Urinary bladder (tissue), 4 donors: Measurements from ENCODE around the gene TNNC1. TPM values are rescaled to one million over a fixed set of nuclear protein-coding genes. Genes with fewer than 3 reads are reported as not detected.

ENCODE experiments used
- DNase-seq: peaks from one replicate; pipeline ENCODE4 v3.0.0-alpha.2; 2015; ENCODE audit errors: extremely low spot score
- H3K27ac ChIP-seq: one replicate; pipeline ENCODE4 v1.5.1; 2013; ENCODE audit warnings: low read depth, mild to moderate bottlenecking, moderate library complexity
- H3K36me3 ChIP-seq: one replicate; pipeline ENCODE4 v1.6.1; 2013; ENCODE audit warnings: mild to moderate bottlenecking, moderate library complexity; ENCODE audit not compliant: insufficient read depth
- H3K4me1 ChIP-seq: one replicate; pipeline ENCODE4 v1.6.1; 2013; ENCODE audit warnings: mild to moderate bottlenecking, moderate library complexity; ENCODE audit not compliant: insufficient read depth
- H3K4me3 ChIP-seq: one replicate; pipeline ENCODE4 v1.5.1; 2013; ENCODE audit warnings: low read depth, low read length
- WGBS: extraction: QIAGEN DNeasy Blood & Tissue Kit; methylation state at CpG from one replicate; pipeline ENCODE4 v1.1.7; 2013; 5-methylcytosine and 5-hydroxymethylcytosine counted together
- polyA plus RNA-seq: library from polyadenylated mRNA; stranded (reverse); fragments of 200-250 nt; gene quantifications from one replicate; pipeline ENCODE4 v1.2.3, GENCODE V29; 2013
- total RNA-seq: library from RNA; depleted of rRNA; stranded (reverse); fragments of >200 nt; gene quantifications from one replicate; pipeline ENCODE4 v1.2.3, GENCODE V29; 2014
- donor health status: healthy with polysubstance abuse.
- donor health status: healthy.

Gene TNNC1
- total and polyA plus RNA-seq, 2 donors, result 3.1 to 68.4 TPM

DNA sequence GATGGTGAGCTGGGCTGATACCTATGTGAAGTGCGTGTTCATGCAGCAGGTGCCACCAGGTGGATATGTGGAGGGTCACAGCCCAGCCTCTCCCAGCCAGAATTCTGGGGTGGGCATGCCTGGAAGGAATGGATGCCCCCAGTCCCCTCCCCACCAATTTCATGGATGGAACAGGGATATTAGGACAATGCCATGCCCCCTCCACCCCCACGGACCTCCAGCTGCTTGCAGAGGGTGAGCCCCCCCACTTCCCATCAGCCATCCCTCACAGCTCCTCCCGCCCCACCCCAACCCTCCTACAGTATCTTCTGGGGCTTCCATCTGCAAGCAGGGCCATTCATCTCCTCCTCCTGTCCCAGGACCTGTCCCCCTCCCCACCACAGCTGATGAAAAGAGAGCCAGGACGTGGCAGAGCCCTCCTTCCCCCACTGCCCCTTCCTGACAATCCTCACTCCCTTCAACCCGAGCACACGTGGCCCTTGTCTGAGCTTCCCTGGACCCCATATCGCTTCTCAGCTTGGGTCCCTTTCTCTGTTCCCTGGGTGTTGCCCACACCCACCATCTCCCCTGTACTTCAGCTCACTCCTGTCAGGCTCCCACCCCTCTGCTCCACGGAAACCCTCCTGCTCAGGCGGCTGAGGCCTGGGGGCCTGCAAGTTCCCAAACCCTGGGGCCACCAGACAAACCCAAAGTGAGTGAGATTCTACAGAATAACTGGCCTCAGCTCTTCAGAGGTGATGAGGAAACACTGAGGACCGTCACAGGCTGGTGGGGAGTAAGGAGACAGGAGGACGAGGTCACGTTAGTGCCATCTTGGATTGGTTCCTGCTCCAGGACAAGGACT is 6.1 kb downstream of the TNNC1 start:
- 71% methylated on average over 12 of the region's 12 CpGs for WGBS

DNA sequence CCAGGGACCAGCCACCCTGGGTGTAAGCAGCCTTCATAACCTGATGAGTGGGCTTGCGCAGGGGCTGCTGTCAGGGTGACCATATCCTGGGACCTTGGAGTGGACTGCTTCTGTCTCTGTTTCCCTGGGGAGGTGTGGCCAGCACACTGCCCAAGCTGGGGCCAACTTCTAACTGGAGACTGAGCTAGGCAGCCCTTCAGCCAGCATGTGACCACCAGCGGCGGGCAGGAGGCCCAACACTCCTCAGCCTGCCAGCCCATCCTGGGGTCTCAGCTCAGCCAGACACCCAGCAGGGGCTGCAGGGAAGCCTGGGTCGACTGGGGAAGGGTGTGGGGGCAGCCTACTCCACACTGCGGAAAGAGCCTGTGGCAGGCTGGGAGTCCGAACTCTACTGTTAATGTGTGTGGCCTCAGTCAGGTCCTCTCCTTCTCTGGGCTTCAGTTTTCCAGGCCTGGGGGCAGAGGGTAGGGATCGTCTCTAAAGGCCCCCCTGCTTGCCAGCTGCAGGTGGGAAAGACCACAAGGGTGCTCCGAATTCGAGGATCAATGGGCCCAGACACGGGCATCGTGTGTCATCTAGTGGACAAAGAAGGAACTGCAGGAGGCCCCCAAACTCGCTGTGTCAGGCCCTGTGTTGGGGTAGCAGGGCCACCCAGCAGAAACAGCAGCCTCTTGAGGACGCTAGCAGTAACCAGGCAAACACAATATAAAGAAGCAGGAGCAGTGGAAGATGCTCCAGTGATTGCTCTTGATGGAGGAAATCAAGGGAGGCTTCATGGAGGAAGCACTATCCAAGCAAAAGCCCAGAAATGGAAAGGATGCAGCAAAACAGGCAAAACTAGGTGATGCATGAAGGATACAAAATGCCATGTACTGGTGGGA is 7.0 kb downstream of the TNNC1 start:
- Histone ChIP-seq H3K36me3 (no peaks in the 10 kb centered on the region), H3K4me1 (no peaks in the 10 kb centered on the region), H3K4me3 (no peak overlapping the region), H3K27ac (no peak overlapping the region)
- WGBS, result 36% methylated on average over 13 of the region's 13 CpGs
- DNase-seq, result no peak

More for the DNA sequence above, 6.1 kb downstream of the TNNC1 start:
- no peaks in the 10 kb centered on the region for H3K36me3 ChIP-seq
- H3K4me3 ChIP-seq, result no peak overlapping the region
- no peaks in the 10 kb centered on the region for H3K4me1 ChIP-seq
- DNase-seq, result no peak
- no peak overlapping the region for H3K27ac ChIP-seq

DNA sequence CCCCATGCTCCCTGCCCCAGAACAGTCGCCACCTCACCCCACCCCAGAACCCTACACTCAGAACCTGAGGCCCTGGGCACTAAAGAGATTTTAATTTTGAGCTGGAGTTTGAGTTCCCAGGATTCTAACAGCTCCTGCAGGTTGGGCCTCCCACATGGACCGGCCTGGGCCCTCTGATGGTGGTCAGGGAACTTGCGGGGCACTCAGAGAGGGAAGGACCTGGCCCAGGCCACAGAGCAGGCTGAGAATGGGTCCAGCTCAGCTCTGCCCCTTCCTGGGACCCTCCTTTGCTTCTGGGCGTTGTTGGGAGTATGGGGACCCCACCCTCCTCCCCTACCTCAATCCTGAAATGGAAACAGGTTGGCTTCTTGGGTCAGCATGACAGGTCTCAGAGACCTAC is 7.8 kb downstream of the TNNC1 start:
- H3K4me1 ChIP-seq, result no peaks in the 10 kb centered on the region
- no peaks in the 10 kb centered on the region for H3K36me3 ChIP-seq
- no peak overlapping the region for H3K27ac ChIP-seq
- DNase-seq, result no peak
- no peak overlapping the region for H3K4me3 ChIP-seq
- 89% methylated on average over 4 of the region's 4 CpGs for WGBS

- no peak for DNase-seq
- Histone ChIP-seq H3K36me3 (no peaks in the 10 kb centered on the region), H3K4me1 (no peaks in the 10 kb centered on the region), H3K4me3 (no peak within 1 kb of the TSS), H3K27ac (no peak within 1 kb of the TSS)
- WGBS, result 25% methylated on average over 19 of the region's 19 CpGs
Measured at GRCh38 chr3:52444860-52445793, 8.7 kb downstream of the TNNC1 start, which contains the start of gene SEMA3G. Gene SEMA3G, minus strand, starts transcription at chr3:52445103. Its CDS starts 76 bp downstream, at chr3:52445027.

- no peak for DNase-seq
- WGBS, result 86% methylated on average over 25 of the region's 25 CpGs
- H3K4me3 ChIP-seq, result no peak overlapping the region
- H3K36me3 ChIP-seq, result no peaks in the 10 kb centered on the region
- no peaks in the 10 kb centered on the region for H3K4me1 ChIP-seq
- no peak overlapping the region for H3K27ac ChIP-seq
Measured at GRCh38 chr3:52443791-52444687, 9.8 kb downstream of the TNNC1 start.

GRCh38 chr3:52443268-52443610 is 10.6 kb downstream of the TNNC1 start:
- no peak overlapping the region for H3K27ac ChIP-seq

GRCh38 chr3:52442409-52443267 is 11.2 kb downstream of the TNNC1 start:
- DNase-seq, result no peak
- no peaks in the 10 kb centered on the region for H3K36me3 ChIP-seq
- 92% methylated on average over 16 of the region's 16 CpGs for WGBS
- H3K4me3 ChIP-seq, result no peak overlapping the region
- H3K4me1 ChIP-seq, result no peaks in the 10 kb centered on the region
- H3K27ac ChIP-seq, result no peak overlapping the region

More at GRCh38 chr3:52443268-52443610, 10.6 kb downstream of the TNNC1 start:
- no peaks in the 10 kb centered on the region for H3K4me1 ChIP-seq
- no peaks in the 10 kb centered on the region for H3K36me3 ChIP-seq
- no peak overlapping the region for H3K4me3 ChIP-seq
- DNase-seq, result no peak
- 90% methylated on average over 8 of the region's 8 CpGs for WGBS

- no peaks in the 10 kb centered on the region for H3K4me1 ChIP-seq
- no peak overlapping the region for H3K4me3 ChIP-seq
- 86% methylated on average over 18 of the region's 18 CpGs for WGBS
- DNase-seq, result no peak
- H3K27ac ChIP-seq, result no peak overlapping the region
- H3K36me3 ChIP-seq, result no peaks in the 10 kb centered on the region
Measured at GRCh38 chr3:52441772-52442332, 12.0 kb downstream of the TNNC1 start.

DNA sequence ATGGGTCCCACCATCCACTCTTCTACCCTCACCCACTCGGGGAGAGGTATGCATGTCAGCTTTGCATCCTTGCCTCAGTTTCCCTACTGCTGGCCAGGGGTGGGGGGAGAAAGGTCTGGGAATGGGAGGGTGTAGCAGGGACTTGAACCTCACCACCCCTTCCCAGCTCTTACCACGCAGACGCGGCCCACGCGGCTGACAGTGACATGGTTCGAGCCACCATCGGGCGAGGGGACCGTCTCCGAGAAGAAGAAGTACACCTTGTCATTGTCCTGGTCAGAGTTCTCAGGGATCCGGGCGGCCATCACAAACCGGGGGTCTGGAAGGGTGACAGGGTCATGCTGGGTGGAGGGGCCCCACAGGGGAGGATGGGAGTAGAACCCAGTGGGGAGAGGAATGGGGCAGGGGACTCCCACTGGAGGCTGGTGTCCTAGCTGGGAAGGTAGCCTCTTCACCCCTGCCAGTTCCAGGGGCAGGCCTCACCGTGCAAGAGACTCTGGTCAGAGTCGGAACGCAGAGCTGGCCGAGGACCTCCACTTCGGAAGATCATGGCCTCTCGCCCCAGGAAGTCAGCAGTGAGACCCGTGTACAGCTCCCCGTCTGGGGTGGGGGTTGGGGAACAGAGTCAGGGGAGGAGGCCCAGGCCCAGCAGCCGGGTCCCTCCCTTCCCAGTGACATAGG is 12.6 kb downstream of the TNNC1 start:
- Histone ChIP-seq H3K27ac (no peak overlapping the region), H3K4me3 (no peak overlapping the region), H3K4me1 (no peaks in the 10 kb centered on the region), H3K36me3 (no peaks in the 10 kb centered on the region)
- WGBS, result 92% methylated on average over 23 of the region's 23 CpGs
- no peak for DNase-seq

GRCh38 chr3:52440671-52441070 is 13.2 kb downstream of the TNNC1 start:
- 92% methylated on average over 14 of the region's 14 CpGs for WGBS
- no peaks in the 10 kb centered on the region for H3K4me1 ChIP-seq
- no peak overlapping the region for H3K4me3 ChIP-seq
- H3K27ac ChIP-seq, result no peak overlapping the region
- no peak for DNase-seq
- no peaks in the 10 kb centered on the region for H3K36me3 ChIP-seq

GRCh38 chr3:52440249-52440551 is 13.6 kb downstream of the TNNC1 start:
- no peaks in the 10 kb centered on the region for H3K36me3 ChIP-seq
- H3K27ac ChIP-seq, result no peak overlapping the region
- H3K4me3 ChIP-seq, result no peak overlapping the region
- H3K4me1 ChIP-seq, result no peaks in the 10 kb centered on the region
- DNase-seq, result no peak
- 89% methylated on average over 12 of the region's 12 CpGs for WGBS
